Ovary (tissue), 9 donors: ENCODE data around the gene SSU72. TPM values are rescaled to one million over a fixed set of nuclear protein-coding genes. Genes with fewer than 3 reads are reported as not detected.

Experiments used
- DNase-seq, 5 donors: peaks; one replicate each; pipeline ENCODE4 v3.0.0-alpha.2; 2019 to 2020
- H3K27ac ChIP-seq, 2 donors: fragments of 200-600 bp; one replicate each; pipeline versions ENCODE4 v1.5.1 to v1.8.0; 2019 to 2022
- H3K27me3 ChIP-seq: fragments of 200-600 bp; one replicate; pipeline ENCODE4 v1.8.0; 2022
- H3K36me3 ChIP-seq: fragments of 200-600 bp; sonication (generic); one replicate; pipeline ENCODE4 v1.5.1; 2019
- H3K4me1 ChIP-seq: one replicate; pipeline ENCODE4 v1.8.1; 2013; ENCODE audit warnings: mild to moderate bottlenecking, moderate library complexity; ENCODE audit not compliant: insufficient read depth
- H3K4me3 ChIP-seq: fragments of 200-600 bp; sonication (generic); one replicate; pipeline ENCODE4 v1.5.1; 2017
- H3K9me3 ChIP-seq, 2 donors: fragments of 200-600 bp in 1 of 2; sonication (generic) in 1 of 2; one replicate each; pipeline versions ENCODE4 v1.5.1 to v1.8.1; 2013 to 2019; ENCODE audit warnings: mild to moderate bottlenecking in 1 of 2, moderate library complexity in 1 of 2
- EP300 ChIP-seq: sonication (generic); formaldehyde crosslinking; IDR thresholded peaks from one replicate; pipeline ENCODE4 v1.6.1; 2017; ENCODE audit warnings: antibody characterized with exemption
- POLR2A ChIP-seq: fragments of 450-650 bp; IDR thresholded peaks from one replicate; pipeline ENCODE4 v1.6.1; 2017; ENCODE audit warnings: antibody characterized with exemption, mild to moderate bottlenecking, moderate library complexity
- WGBS, 3 donors: extraction: QIAGEN DNeasy Blood & Tissue Kit in 1 of 3; methylation state at CpG; one replicate each; pipeline versions ENCODE4 v1.1.5 to v1.1.7; 2013 to 2017; 5-methylcytosine and 5-hydroxymethylcytosine counted together
- intact Hi-C, 4 donors: fragments of 100-400 bp; cut with DNase I; formaldehyde crosslinking; loops; one replicate each; pipeline versions ENCODE4 v1.11.0 to v1.15.1; 2022 to 2023
- polyA plus RNA-seq, 2 donors: library from polyadenylated mRNA; stranded (reverse); fragments of 200-250 nt in 1 of 2; fragments of 350-450 nt in 1 of 2; fragmentation: Illumina TruSeq in 1 of 2; extraction: RNeasy Lipid Tissue Mini Kit (QIAGEN cat#74804) in 1 of 2; gene quantifications; one replicate each; pipeline ENCODE4 v1.2.3, GENCODE V29; 2013 to 2014
- total RNA-seq, 7 donors: library from RNA; depleted of rRNA in 2 of 7; stranded (reverse); fragments of >200 nt in 2 of 7; fragmentation: NEBNext Ultra II Directional in 3 of 7; extraction: Animal tissue kit (Norgen Biotek cat#: 25700) in 3 of 7; gene quantifications; one replicate each; pipeline versions ENCODE4 v1.1.0 to v1.2.4, GENCODE V29; 2016 to 2023
- TF ChIP-seq, protein P1 (sequence below), 3 donors: fragments of 450-650 bp in 2 of 3; fragments of 200-600 bp in 1 of 3; IDR thresholded peaks; one replicate each; pipeline versions ENCODE4 v1.5.1 to v1.8.0; 2016 to 2022; ENCODE audit warnings: antibody characterized with exemption in 3 of 3, mild to moderate bottlenecking in 1 of 3
- donor health status: DM: no; HTN: no; CAD: no; lungs with moderate emphysema.
- donor health status: DM: no; HTN: no; CAD: no.
- donor health status: Bipolar disorder and iron deficiency.
- donor health status: DM: yes; HTN: yes; CAD: no.
- donor health status: DM: no; HTN: no; CAD: no.
- donor health status: DM: yes; HTN: yes; CAD: no.

SSU72 gene
- total and polyA plus RNA-seq, 9 donors: 72.3 to 119 (median 110) TPM

DNA sequence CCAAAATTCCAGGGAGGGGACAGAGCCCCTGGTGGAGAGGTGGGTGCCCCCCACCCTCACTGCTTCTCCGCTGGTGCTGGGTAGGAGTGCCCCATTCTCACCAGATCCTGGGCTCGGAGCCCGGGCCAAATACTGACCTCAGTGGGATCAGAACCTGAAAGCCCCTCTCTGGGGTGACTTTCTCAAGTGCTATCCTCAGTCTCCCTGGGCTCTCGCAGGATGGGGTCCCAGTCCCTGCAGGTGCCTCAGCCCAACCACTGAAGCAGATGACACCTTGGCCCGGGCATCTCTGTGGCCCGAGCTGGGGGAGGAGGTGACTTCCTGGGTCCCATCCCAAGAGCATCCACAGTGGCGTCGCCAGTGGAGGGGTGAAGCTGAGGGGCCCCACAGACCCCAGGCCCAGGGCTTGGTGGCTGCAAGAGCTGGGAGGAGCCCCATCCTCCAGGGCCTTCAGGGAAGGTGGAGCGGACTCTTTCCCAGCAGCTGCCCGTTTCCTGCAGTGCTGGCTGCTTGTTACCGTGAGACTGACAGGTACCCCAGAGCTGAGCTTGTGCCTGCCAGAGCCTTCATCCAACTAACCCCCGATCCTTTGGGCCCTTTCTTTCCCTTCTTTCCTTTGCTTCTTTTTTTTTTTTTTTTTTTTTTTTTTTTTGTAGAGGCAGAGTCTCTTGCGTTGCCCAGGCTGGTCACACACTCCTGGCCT lies 29.2 kb upstream of the SSU72 start:
- H3K27ac ChIP-seq: no peak overlapping the region
- peaks cover 8% of the 10 kb centered on the region for H3K27me3 ChIP-seq
- peaks cover 6% of the 10 kb centered on the region for H3K4me1 ChIP-seq
- no peaks in the 10 kb centered on the region for H3K36me3 ChIP-seq
- WGBS, 3 donors: 60 to 70% (median 64%) methylated on average over 10 to 13 of the region's 13 CpGs
- DNase-seq: no peak
- intact Hi-C loops: no loop called here
- no peak overlapping the region for H3K4me3 ChIP-seq
- TF ChIP-seq POLR2A: no peak
- TF ChIP-seq EP300: no peak
- TF ChIP-seq, protein P1, sequence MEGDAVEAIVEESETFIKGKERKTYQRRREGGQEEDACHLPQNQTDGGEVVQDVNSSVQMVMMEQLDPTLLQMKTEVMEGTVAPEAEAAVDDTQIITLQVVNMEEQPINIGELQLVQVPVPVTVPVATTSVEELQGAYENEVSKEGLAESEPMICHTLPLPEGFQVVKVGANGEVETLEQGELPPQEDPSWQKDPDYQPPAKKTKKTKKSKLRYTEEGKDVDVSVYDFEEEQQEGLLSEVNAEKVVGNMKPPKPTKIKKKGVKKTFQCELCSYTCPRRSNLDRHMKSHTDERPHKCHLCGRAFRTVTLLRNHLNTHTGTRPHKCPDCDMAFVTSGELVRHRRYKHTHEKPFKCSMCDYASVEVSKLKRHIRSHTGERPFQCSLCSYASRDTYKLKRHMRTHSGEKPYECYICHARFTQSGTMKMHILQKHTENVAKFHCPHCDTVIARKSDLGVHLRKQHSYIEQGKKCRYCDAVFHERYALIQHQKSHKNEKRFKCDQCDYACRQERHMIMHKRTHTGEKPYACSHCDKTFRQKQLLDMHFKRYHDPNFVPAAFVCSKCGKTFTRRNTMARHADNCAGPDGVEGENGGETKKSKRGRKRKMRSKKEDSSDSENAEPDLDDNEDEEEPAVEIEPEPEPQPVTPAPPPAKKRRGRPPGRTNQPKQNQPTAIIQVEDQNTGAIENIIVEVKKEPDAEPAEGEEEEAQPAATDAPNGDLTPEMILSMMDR (IDR thresholded peaks at IDR 0.05): no peak
- no peaks in the 10 kb centered on the region for H3K9me3 ChIP-seq

DNA sequence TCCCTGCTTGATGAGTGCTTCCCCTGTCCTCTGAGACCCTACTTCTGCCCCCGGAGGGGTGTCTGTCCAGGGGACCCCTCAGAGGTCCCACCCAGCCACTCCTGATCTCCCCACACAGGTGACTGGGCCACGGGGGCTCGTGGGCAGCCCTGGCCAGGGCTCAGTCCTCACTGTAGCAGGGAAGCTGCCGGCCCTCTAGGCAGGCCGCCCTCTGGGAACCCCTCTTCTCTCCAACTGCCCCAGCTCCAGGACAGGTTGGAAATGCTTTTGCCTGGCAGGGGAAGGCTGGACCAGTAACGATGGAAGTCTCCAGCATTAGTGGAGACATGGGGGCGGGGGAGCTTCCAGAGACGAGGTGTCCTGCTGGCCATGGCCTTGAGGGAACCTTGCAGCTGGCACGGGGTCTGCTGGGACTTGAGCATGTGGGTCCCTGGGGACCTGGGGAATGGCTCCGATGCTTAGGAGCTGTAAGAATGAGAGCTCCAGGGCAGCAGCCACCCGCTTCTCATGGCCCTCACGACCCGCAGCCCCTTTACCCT lies 28.4 kb upstream of the SSU72 start:
- Histone ChIP-seq H3K4me3 (no peak overlapping the region), H3K9me3 (no peaks in the 10 kb centered on the region), H3K27ac (no peak overlapping the region), H3K27me3 (peaks cover 8% of the 10 kb centered on the region), H3K4me1 (peaks cover 6% of the 10 kb centered on the region), H3K36me3 (no peaks in the 10 kb centered on the region)
- 57 to 67% (median 64%) methylated on average over 10 to 13 of the region's 13 CpGs for WGBS, 3 donors
- TF ChIP-seq, protein P1 (IDR thresholded peaks at IDR 0.05): no peak
- no peak for TF ChIP-seq POLR2A
- TF ChIP-seq EP300: no peak
- no peak for DNase-seq
- intact Hi-C loops: no loop called here

DNA sequence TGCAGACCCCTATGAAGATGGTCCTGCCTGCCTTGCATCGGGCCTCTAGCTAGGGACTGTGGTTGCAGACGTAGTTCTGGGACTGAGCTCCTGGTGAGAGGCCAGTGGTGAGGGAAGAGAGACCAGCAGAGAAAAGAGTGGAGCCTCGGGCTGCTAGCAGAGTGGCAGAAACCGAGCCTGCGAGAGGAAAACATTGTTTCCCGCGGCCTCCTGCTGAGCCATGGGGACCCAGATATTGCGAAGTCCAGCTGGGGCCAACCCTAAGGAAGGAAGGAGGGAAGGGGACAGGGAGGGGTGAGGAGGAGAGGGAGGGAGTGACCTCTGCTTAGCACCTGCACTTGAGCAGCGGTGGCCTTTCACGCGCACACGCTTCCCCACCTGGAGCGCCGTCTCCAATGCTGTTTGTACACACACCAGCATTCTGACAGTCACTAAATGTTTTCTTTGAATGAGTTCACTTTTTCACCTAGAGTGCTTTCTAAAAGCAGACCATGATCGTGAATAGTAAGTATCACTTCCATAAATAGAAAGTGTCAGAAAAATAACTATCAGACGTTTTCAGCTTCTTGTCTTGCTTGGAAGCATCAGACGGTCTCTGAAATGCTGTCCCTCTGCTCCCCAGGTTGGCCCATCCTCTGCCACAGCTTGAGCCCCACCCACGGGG lies 27.8 kb upstream of the SSU72 start:
- Histone ChIP-seq H3K9me3 (no peaks in the 10 kb centered on the region), H3K4me3 (no peak overlapping the region), H3K27ac (no peak overlapping the region), H3K4me1 (peaks cover 9% of the 10 kb centered on the region), H3K27me3 (peaks cover 8% of the 10 kb centered on the region), H3K36me3 (no peaks in the 10 kb centered on the region)
- DNase-seq: no peak
- intact Hi-C loops: no loop called here
- TF ChIP-seq, protein P1 (IDR thresholded peaks at IDR 0.05): no peak
- TF ChIP-seq POLR2A (no peak), EP300 (no peak)
- 63 to 71% (median 67%) methylated on average over 18 of the region's 18 CpGs for WGBS, 3 donors

DNA sequence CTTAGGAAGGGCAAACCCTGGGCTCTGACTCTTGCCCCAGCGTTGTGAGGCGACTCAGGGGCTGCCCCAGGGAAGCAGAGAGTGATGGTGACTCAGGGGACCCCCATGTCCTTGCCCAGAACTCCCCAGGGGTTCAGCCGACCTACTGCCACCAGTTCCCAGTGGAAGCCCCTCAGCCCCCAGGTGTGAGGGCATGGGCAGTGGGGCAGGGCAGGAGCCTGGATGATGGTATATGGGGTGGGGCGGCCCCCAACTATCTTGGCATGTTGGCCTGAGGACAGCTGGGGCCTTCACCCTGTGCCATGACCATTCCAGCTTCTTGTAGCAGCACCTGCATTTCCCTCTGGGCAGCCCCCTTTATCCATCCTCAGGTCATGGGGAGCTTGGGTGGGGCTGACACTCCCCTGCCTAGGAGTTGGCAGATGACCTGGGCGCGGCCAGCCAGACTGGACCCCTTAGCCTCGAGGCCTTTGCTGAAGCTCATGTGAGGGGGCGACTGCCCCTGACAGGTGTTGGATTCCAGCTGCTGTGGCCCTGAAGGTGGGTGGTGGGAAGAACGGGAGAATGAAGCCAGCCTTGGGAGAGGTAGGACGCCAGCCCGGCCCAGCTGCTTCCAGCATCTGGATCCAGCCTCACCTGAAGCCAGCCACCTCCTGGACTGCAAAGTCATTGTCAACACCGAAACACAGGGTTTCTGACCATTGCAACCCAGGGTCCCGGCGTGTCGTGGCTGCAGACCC lies 27.1 kb upstream of the SSU72 start:
- no peak for TF ChIP-seq EP300
- TF ChIP-seq POLR2A: no peak
- TF ChIP-seq, protein P1 (IDR thresholded peaks at IDR 0.05): no peak
- Histone ChIP-seq H3K4me3 (no peak overlapping the region), H3K27ac (no peak overlapping the region), H3K9me3 (no peaks in the 10 kb centered on the region), H3K36me3 (no peaks in the 10 kb centered on the region), H3K4me1 (peaks cover 10% of the 10 kb centered on the region), H3K27me3 (peaks cover 8% of the 10 kb centered on the region)
- DNase-seq: no peak
- intact Hi-C loops: no loop called here
- 80 to 88% (median 86%) methylated on average over 13 to 15 of the region's 15 CpGs for WGBS, 3 donors
